GM21737 (cell line): ENCODE data around the gene FUT4.
"Not testable (repeated sequence)": the region's sequence is repeated elsewhere in the genome, so short reads cannot be mapped to it uniquely, and the experiment has no call there.

ENCODE experiments used
- ATAC-seq: cut with Tn5 transposase; IDR thresholded peaks from one replicate; pipeline ENCODE4 v1.9.1; 2021; ENCODE audit warnings: mild to moderate bottlenecking, moderate library complexity; ENCODE audit not compliant: unreplicated experiment

Gene FUT4

DNA sequence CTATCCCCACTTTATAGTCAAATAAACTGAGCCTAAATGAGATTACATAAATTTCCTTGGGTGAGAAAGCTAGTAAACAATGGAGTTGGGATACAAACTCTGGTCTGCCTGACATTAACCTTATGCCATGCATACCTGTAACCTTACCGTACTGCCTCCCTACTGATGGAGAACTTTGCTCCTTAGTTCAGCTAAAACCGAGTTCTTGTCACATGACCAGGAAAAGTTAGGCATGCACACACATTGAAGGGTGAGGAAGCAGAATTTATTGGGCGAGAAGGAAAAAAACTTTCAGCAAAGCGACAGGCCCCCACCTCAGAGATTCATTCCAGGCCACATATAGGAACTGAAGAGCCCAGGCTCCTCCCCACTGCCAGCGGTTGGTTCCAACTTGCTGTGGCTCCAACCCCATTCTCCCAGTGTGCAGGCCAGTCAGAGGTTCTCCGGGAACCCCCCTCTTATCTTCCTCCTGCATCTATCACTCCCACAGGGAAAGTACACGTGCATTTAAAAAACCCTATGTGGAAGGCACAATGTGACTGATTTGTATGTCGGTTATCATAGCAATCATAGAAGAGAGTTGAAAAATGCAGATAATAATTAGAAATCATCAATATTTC is 20.2 kb downstream of the FUT4 start:
- no peak for ATAC-seq

DNA sequence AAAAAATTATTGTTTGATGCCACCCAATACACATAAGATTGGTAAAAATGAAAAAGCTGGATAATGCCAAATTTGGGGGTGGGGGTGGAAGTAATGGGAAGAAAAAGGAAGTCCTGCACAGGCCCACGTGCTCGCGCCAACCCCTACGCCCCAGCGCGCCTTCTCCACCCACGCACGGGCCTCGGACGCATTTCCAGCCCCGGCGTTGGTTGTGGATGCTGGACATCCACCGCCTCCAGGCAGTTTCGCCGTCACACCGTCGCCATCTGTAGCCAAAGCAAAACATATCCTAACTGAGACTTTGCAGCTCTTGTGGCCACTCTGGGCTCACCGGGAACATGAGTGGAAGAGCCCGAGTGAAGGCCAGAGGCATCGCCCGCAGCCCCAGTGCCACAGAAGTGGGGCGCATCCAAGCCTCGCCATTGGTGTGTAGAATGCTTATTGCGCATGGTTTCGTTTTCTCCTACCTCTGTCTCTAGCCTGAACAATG is 23.5 kb downstream of the FUT4 start, which contains the start of gene PIWIL4:
Gene PIWIL4, plus strand, starts transcription at position 188 of the 490 bp plus-strand sequence. Its CDS starts 151 bp downstream, at position 339.
- no peak for ATAC-seq

DNA sequence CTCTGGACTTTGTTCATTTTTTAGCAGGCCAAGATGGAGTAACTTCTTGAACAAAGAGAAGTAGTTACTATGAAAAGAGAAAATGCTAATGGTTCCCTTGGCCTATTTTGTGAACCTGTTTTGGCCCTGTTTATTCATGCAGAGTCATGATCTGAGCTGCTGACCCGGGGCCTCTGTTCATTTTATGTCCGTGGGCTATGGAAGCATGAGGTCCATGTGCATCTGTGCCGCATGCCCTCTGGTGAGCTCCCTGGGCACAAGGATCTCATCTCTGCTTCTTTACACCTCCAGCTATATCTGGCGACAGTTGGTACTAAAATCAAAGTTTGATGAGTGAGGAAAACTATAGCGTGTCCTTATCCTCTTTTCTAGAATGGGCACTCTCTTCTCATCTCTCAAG is 24.5 kb downstream of the FUT4 start:
- ATAC-seq, result no peak

DNA sequence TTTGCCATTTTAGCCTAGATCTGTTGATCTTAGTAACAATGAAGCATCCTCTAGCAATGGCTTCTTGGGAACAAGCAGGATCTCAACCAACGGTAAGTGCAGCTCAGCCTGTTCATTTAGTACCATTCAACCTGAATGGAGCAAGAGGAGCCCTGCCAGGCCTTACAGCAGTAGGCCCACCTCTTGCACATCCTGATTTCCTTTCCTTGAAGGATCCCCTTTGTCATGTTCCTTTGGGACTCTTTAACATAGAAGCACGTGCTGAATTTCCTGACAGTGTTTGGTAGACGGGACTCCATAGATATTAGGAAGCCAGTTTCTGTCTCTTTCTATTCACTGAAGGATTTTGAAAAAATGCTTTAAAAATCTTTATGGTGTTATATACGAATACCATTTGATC is 25.0 kb downstream of the FUT4 start:
- no peak for ATAC-seq

DNA sequence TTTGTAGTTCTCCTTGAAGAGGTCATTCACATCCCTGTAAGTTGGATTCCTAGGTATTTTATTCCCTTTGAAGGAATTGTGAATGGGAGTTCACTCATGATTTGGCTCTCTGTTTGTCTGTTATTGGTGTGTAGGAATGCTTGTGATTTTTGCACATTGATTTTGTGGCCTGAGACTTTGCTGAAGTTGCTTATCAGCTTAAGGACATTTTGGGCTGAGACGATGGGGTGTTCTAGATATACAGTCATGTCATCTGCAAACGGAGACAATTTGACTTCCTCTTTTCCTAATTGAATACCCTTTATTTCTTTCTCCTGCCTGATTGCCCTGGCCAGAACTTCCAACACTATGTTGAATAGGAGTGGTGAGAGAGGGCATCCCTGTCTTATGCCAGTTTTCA is 29.3 kb downstream of the FUT4 start:
- ATAC-seq, result not testable (repeated sequence)

DNA sequence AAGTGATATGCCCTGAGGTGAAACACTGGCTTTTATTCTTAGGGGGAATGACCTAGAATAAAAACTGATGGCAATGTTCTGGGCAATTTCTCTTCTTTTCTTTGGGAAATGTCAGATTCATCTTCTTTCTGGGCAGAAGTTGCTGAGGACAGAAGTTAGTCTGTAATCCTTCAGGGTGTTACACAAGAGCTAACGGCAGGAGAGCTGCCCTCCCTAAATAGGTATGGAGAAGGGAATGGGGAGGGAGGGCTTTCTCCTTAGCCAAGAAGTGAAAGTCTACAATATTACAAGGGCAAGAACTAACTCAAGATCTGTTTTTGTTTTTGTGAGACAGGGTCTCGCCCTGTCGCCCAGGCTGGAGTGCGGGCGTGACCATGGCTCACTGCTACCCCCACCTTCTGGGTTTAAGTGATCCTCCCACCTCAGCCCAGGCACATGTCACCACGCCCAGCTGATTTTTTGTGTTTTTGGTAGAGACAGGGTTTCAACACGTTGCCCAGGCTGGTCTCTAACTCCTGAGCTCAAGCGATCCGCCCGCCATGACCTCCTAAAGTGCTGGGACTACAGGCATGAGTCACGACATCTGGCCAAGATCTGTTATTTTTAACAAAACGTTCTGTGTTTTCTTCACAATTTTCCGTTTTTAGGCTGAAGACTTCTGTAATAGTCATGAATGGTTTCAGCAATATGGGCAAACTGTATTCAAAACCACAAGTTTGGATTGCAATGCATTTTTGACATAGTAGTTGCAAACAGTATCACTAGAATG is 30.7 kb downstream of the FUT4 start:
- no peak for ATAC-seq

DNA sequence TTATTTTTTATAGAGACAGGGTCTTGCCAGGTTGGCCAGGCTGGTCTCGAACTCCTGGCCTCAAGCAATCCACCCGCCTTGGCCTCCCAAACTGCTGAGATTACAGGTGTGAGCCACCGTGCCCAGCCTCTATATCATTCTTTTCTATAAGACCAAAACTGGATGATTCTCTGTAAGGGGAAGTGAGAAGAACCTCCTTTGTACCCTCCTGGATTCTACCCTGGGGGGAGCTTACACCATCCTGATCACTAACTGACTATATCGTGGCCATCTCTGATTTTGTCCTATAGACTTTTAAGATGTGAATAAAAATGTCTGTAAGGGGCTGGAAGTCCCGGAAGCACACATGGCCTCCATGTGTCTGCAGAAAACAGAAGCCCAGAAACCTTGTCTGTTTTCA is 32.6 kb downstream of the FUT4 start:
- no peak for ATAC-seq

DNA sequence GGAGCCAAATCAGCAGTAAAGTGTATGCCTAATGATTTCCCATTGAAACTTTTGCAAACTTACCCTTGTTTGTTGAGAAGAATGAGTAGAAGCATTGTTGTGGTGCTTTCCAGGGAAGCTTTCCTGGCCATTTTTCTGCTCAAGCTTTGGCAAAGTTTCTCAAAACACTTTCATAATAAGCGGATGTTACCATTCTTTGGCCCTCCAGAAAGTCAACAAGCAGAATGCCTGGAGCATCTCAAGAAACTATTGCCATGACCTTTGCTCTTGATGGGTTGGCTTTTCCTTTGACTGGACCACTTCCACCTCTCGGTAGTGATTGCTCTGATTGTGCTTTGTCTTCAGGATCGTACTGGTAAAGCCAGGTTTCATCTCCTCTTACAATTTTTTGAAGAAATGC is 34.1 kb downstream of the FUT4 start:
- ATAC-seq, result no peak

DNA sequence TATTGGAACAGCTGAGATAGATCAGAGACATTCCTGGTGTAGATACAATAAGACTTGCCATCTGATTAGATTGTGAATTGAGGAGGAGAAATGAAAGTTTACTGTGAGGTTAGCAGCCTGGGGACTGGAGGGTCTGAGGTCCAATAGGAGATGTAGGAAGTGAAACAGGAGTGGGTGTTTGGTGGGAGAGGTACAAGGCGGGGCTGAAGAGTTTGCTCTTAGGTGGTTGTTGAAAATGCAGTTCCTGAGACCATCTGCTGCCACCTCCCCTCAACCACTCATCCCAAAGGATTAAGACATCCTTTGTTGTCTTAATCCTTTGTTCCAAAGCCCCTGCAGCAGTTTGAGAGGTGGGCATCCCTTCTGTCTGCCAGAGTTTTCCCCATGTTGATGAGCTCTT is 38.2 kb downstream of the FUT4 start:
- ATAC-seq, result no peak

DNA sequence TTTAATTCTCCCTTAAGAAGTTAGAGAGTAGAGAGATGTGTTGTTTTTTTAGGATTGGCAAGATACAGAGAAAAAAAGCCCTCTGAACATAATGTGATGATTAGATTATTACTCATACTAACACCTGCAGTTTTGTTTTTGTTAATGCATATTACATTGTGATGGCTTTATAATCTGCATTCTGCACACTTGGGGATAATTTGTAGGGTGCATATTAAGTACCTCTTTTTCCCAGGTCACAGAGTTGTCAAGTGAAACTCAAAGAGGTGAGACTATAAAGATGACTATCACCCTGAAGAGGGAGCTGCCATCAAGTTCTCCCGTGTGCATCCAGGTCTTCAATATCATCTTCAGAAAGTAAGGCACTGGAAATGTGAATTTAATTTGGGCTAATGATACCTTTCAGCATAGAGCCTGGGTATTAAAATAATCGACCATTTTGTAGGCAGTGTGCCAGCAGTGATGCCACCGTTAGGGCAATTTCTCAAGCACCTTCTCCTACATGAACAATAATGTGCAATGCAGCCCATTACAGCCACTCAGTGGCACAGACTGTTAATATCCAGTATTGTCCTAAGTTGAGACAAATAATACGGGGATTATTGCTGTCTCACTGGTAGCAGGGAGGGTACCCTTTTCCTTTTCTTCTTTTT is 39.6 kb downstream of the FUT4 start:
- no peak for ATAC-seq

DNA sequence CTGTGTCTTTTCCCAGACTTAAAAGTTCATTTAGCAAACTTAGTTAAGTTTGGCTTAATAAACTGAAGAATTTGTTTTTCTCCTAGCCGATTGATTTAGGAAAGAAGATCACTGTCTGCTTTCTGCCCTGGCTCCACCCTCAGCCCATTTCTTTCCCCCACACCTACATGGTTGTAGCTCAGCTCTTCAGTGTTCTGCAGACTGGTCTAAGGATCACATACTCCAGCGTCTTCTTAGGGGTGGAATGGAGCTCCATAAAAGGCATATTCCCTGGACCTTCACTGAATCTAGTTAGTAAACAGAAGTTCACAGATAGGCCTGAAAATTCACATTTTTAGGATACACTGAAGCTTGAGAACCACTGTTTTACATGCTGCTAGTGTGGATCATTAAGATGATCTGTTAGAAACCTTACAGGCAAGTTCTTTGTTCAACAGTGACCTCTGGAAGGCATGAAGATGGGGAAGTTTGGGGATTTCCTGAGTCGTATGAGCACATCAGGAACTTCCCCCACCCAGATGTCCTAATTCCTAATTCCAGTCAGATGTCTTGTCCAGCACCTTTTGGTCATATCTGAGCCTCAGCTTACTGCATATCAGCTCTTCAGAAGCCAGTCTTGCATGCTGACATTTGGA is 40.3 kb downstream of the FUT4 start:
- peak; percentile 53 for ATAC-seq

DNA sequence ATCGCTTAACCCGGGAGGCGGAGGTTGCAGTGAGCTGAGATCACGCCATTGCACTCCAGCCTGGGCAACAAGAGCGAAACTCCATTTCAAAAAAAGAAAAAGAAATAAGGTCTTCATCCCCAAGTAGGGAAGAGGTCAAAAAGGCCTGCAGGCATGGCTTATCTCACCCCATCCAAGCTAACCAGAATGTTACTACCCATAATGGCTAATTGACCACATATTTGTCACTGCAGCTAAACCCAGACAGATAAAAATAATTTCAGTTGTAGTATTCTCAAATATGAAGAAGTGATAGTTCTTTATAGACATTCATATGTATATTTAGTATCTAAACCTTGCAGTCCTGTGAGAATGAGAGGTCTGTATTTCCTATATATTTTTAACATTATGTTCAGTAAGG is 41.3 kb downstream of the FUT4 start:
- ATAC-seq, result no peak

DNA sequence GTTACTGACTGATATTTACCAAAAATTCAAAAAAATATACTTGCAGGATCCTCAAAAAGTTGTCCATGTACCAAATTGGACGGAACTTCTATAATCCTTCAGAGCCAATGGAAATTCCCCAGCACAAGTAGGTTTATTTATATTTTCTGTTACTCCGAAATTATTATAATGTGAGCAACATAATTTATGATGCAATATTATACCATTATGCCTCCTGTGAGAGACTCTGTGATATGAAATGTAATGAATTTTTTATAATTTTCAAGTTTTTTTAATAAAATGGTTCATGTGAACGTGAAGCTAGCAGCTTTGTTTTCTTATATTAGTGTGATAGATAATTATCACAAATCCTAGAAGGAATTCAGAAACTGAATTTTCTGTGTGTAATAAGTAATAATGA is 41.7 kb downstream of the FUT4 start:
- ATAC-seq, result no peak

DNA sequence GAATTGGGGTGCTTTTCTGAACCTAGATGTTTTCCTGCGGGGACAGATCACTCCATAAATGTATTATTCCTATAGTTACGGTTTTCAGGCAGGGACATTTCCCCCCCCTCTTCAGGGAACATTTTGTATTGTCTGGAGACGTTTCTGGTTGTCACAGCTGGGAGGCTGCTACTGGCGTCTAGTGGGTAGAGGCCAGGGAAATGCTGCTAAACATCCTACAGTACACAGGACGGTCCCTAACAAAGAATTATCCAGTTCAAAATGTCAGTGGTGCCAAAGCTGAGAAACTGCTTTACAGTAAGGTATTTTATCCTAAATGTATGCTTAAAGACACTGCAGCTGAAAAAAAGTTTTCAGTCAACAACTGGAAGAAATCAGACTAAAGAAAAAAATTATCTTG is 42.8 kb downstream of the FUT4 start:
- ATAC-seq, result no peak

DNA sequence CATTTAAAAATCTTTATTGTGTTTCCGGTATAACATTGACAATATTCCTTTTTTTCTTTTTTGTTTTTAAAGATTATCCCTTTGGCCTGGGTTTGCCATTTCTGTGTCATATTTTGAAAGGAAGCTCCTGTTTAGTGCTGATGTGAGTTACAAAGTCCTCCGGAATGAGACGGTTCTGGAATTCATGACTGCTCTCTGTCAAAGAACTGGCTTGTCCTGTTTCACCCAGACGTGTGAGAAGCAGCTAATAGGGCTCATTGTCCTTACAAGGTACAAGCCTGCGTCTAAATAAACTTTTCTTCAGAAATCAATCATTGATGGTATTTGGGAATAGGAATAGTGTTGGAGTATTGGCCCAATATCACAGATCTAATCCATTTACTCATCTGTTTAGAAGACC is 43.3 kb downstream of the FUT4 start:
- ATAC-seq, result no peak

DNA sequence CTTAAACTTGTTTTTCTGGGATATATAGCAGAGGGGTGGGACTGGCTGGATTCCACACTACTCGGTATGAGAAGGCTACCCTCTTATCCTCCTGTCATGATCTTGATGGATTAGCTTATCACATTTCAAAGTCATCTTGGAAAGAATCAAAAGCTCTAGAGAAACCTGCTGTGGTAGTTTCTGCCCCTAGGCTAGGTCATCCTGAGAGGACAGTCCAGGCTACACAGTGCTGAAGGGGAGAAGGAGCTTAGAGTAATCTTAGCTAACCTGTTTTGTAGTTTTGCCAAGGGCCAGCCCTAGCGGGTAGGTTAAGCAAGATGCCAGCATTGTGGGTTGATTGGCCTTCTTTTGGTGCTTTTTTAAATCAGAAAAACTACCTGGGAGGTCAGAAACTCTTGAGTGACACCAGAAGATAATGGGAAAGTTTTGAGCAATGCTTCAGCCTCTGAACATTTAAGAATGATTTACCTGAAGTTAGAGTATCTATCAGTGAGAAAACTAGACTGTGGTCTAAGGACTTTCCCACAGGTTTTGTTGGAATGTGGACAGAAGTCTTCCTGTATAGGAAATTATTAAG is 44.7 kb downstream of the FUT4 start:
- ATAC-seq, result no peak

DNA sequence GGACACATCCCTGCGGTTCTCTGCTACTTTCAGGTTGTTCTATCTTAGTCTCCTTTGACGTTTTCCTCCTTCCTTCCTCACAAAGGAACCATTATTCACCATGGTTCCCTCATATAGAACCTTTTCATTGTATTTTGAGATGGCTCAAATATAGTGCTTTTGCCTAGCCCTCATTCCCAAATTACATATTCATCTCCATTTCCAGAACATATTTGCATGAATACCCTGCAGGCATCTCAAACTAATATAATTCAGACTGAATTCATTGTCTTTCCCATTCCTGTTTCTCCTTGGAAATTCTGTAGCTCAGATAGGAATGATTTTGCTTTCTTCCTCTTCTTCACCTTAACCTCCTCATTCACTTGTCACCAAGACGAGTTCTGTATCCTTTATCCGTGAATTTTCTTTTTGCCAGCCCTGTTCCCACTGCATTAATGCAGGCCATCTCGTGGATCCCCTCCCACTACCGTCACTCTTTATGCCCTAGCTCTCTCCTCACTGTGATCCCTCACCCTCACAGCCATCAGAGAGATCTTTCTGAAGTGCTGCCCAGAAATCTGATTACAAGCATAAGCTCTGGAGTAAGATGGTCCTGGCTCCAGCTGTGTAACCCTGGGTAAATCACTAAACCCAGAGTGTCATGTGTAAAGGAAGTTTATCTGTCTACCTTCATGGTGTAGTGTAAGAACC is 46.8 kb downstream of the FUT4 start:
- ATAC-seq, result no peak

DNA sequence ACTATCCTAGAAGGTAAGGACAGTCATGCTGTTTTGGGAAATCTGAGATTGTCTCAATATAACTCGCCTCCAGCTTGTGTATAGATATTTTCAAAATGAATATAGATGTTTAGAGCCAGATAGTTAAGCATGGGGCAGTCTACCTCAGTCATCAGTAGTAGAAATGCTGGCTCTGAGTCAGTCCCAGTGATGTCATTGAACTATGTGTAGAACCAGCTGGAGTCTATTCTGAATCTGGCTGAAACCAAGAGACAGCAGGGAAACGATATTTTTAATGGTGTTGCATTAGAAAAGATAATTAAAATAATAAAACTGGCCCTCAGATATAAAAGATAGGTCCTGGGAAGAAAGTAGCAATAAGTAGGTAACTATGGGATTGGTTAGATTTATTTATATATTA is 49.3 kb downstream of the FUT4 start:
- ATAC-seq, result peak; percentile 48

DNA sequence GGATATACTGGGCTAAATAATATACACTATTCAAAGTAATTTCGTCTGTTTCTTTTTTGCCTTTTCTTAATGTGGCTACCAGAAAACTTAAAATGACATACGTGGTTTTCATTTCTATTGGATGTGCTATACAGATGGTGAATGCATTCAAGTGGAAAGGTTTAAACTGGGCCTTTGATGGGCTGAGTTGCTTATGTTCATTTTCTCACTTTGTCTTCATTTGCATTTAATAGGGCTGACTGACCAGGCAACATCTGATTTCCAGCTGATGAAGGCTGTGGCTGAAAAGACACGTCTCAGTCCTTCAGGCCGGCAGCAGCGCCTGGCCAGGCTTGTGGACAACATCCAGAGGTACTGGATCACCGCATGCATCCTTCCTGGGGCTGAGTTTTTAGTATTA is 51.4 kb downstream of the FUT4 start:
- ATAC-seq, result peak; percentile 58

DNA sequence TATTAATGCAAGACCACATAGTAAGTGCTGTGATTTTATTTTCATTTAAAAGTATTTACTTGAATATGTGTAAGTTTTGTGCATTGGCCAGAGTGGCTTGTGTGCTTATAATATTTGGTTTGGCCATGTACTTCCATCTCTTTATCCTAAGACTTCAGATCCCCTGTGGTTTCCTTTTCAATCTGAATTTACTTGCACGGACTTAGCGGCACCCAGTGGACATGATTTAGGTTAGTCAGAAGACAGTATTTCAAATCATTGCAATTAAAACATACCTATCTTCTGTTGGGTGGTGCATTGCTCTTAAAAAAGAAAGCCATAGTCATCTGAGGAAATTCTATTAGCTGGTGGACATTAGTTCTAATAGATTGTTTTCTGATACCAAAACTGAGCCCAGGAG is 54.2 kb downstream of the FUT4 start:
- ATAC-seq, result no peak
